ENCODE measurements around the gene CD48.
"Not testable (repeated sequence)": the region's sequence is repeated elsewhere in the genome, so short reads cannot be mapped to it uniquely, and the experiment has no call there.

Gene CD48

GRCh38 chr1:160741612-160742348 lies 30.2 kb upstream of the CD48 start:
- no peak for DNase-seq (ENCODE audit: low spot score)

GRCh38 chr1:160741092-160741501 lies 29.5 kb upstream of the CD48 start:
- no peak for DNase-seq (ENCODE audit: low spot score)

- no peak for DNase-seq (ENCODE audit: low spot score)
Measured at GRCh38 chr1:160740133-160740688, 28.6 kb upstream of the CD48 start.

- no peak for DNase-seq (ENCODE audit: low spot score)
Measured at GRCh38 chr1:160739098-160739511, 27.5 kb upstream of the CD48 start, which contains the start of gene SLAMF7. SLAMF7 (plus strand) TSS chr1:160739247; CDS start chr1:160739302, 55 bp downstream.

- DNase-seq (ENCODE audit: low spot score), result no peak
Measured at GRCh38 chr1:160738271-160738670, 26.6 kb upstream of the CD48 start.

GRCh38 chr1:160734301-160734700 lies 22.7 kb upstream of the CD48 start:
- no peak for DNase-seq (ENCODE audit: low spot score)

- DNase-seq (ENCODE audit: low spot score), result no peak
Measured at GRCh38 chr1:160733898-160734297, 22.3 kb upstream of the CD48 start.

- no peak for DNase-seq (ENCODE audit: low spot score)
Measured at GRCh38 chr1:160731990-160732389, 20.4 kb upstream of the CD48 start.

GRCh38 chr1:160731564-160731963 lies 19.9 kb upstream of the CD48 start:
- DNase-seq (ENCODE audit: low spot score), result not testable (repeated sequence)

GRCh38 chr1:160727316-160727640 lies 15.7 kb upstream of the CD48 start:
- no peak for DNase-seq (ENCODE audit: low spot score)

GRCh38 chr1:160726498-160727315 lies 15.1 kb upstream of the CD48 start:
- peak; percentile 70 for DNase-seq (ENCODE audit: low spot score)

- DNase-seq (ENCODE audit: low spot score), result no peak
Measured at GRCh38 chr1:160726114-160726497, 14.5 kb upstream of the CD48 start.

GRCh38 chr1:160724465-160725242 lies 13.0 kb upstream of the CD48 start:
- no peak for DNase-seq (ENCODE audit: low spot score)

- no peak for DNase-seq (ENCODE audit: low spot score)
Measured at GRCh38 chr1:160723332-160723731, 11.7 kb upstream of the CD48 start.

GRCh38 chr1:160722726-160723125 lies 11.1 kb upstream of the CD48 start:
- DNase-seq (ENCODE audit: low spot score), result no peak

- DNase-seq (ENCODE audit: low spot score), result no peak
Measured at GRCh38 chr1:160721473-160721872, 9.9 kb upstream of the CD48 start.

GRCh38 chr1:160720356-160721085 lies 8.9 kb upstream of the CD48 start:
- no peak for DNase-seq (ENCODE audit: low spot score)

GRCh38 chr1:160718210-160718609 lies 6.6 kb upstream of the CD48 start:
- no peak for DNase-seq (ENCODE audit: low spot score)

GRCh38 chr1:160717306-160717705 lies 5.7 kb upstream of the CD48 start:
- no peak for DNase-seq (ENCODE audit: low spot score)

GRCh38 chr1:160716013-160716412 lies 4.4 kb upstream of the CD48 start:
- no peak for DNase-seq (ENCODE audit: low spot score)

- DNase-seq (ENCODE audit: low spot score), result not testable (repeated sequence)
Measured at GRCh38 chr1:160714034-160714648, 2.5 kb upstream of the CD48 start.
